Left lung (tissue), 10 donors: ENCODE measurements around the gene WNT2B. TPM values are rescaled to one million over a fixed set of nuclear protein-coding genes. Genes with fewer than 3 reads are reported as not detected.

Experiments used
- ATAC-seq: fragments of 200-7000 bp; cut with Tn5 transposase; one replicate; pipeline ENCODE4 v1.9.1; 2020; ENCODE audit warnings: moderate library complexity
- DNase-seq, 4 donors: peaks; one replicate each; pipeline ENCODE4 v3.0.0-alpha.2; 2013 to 2020
- H3K27ac ChIP-seq, 2 donors: fragments of 200-600 bp; sonication (generic) in 1 of 2; one replicate each; pipeline versions ENCODE4 v1.5.0 to v1.8.0; 2020 to 2021
- H3K27me3 ChIP-seq, 2 donors: fragments of 200-600 bp; sonication (generic) in 1 of 2; one replicate each; pipeline versions ENCODE4 v1.5.0 to v1.8.0; 2020 to 2021
- H3K36me3 ChIP-seq, 2 donors: fragments of 200-600 bp; sonication (generic) in 1 of 2; one replicate each; pipeline versions ENCODE4 v1.5.0 to v1.8.0; 2020 to 2021
- H3K4me1 ChIP-seq, 2 donors: fragments of 200-600 bp; one replicate each; pipeline ENCODE4 v1.8.0; 2021
- H3K4me3 ChIP-seq, 2 donors: fragments of 200-600 bp; sonication (generic) in 1 of 2; one replicate each; pipeline versions ENCODE4 v1.5.0 to v1.8.0; 2020 to 2021; ENCODE audit warnings: mild to moderate bottlenecking in 1 of 2
- H3K9me3 ChIP-seq, 2 donors: fragments of 200-600 bp; sonication (generic) in 1 of 2; one replicate each; pipeline versions ENCODE4 v1.5.0 to v1.8.0; 2020 to 2021
- CTCF ChIP-seq, 2 donors: fragments of 200-600 bp; sonication (generic) in 1 of 2; IDR thresholded peaks; one replicate each; pipeline versions ENCODE4 v1.5.0 to v1.8.0; 2021; ENCODE audit warnings: antibody characterized with exemption in 2 of 2
- intact Hi-C, 2 donors: fragments of 100-400 bp; cut with DNase I; formaldehyde crosslinking; loops; one replicate each; pipeline versions ENCODE4 v1.11.2 to v1.14.2; 2022
- polyA plus RNA-seq, 6 donors: library from polyadenylated mRNA; unstranded; fragments of 120-200 nt; gene quantifications; one replicate each; pipeline ENCODE4 v1.2.1, GENCODE V29; 2013; ENCODE audit not compliant: insufficient read length in 6 of 6
- total RNA-seq, 2 donors: library from RNA; stranded (reverse); fragmentation: NEBNext Ultra II Directional; extraction: Animal tissue kit (Norgen Biotek cat#: 25700); gene quantifications; one replicate each; pipeline ENCODE4 v1.2.1, GENCODE V29; 2021
- donor health status: DM: no; HTN: yes; CAD: no.
- donor health status: DM: no; HTN: no; CAD: no.

Gene WNT2B
- total and polyA plus RNA-seq, 8 donors: 3.6 to 6.1 (median 5.0) TPM

GRCh38 chr1:112504001-112504660 is 4.6 kb upstream of the WNT2B start:
- H3K4me1 ChIP-seq: peaks cover 9 to 35% of the 10 kb centered on the region in 2 donors
- TF ChIP-seq CTCF (IDR thresholded peaks at IDR 0.05): no peak
- intact Hi-C loops: loop anchor here in 1 of 2 donors (10.0 kb wide), 1 partner anchor 111 kb away; the partner anchor contains the start of genes CAPZA1 and ST7L
- H3K36me3 ChIP-seq: no peaks in the 10 kb centered on the region
- H3K9me3 ChIP-seq: no peaks in the 10 kb centered on the region
- peaks cover 17 to 91% of the 10 kb centered on the region in 2 donors for H3K27me3 ChIP-seq
- ATAC-seq (no peak), DNase-seq (peak in 1 of 4 donors; percentile 70)
- H3K27ac ChIP-seq: no peak overlapping the region
- H3K4me3 ChIP-seq: no peak overlapping the region

GRCh38 chr1:112504661-112505399 is 3.9 kb upstream of the WNT2B start:
- no peak overlapping the region for H3K27ac ChIP-seq
- DNase-seq: peak in 1 of 4 donors; percentile 13
- intact Hi-C loops: loop anchor here in 1 of 2 donors (10.0 kb wide), 1 partner anchor 110 kb away; the partner anchor contains the start of genes CAPZA1 and ST7L

GRCh38 chr1:112505400-112505785 is 3.4 kb upstream of the WNT2B start:
- Histone ChIP-seq H3K27me3 (peaks cover 28 to 94% of the 10 kb centered on the region in 2 donors), H3K27ac (no peak overlapping the region), H3K36me3 (no peaks in the 10 kb centered on the region), H3K4me3 (no peak overlapping the region), H3K4me1 (peaks cover 9 to 38% of the 10 kb centered on the region in 2 donors), H3K9me3 (no peaks in the 10 kb centered on the region)
- intact Hi-C loops: loop anchor here in 1 of 2 donors (10.0 kb wide), 1 partner anchor 109 kb away; the partner anchor contains the start of genes CAPZA1 and ST7L
- no peak for TF ChIP-seq CTCF (IDR thresholded peaks at IDR 0.05)
- ATAC-seq (no peak), DNase-seq (no peak)

More at GRCh38 chr1:112504661-112505399, 3.9 kb upstream of the WNT2B start:
- Histone ChIP-seq H3K27me3 (peaks cover 22 to 94% of the 10 kb centered on the region in 2 donors), H3K4me1 (peaks cover 9 to 38% of the 10 kb centered on the region in 2 donors), H3K36me3 (no peaks in the 10 kb centered on the region), H3K9me3 (no peaks in the 10 kb centered on the region), H3K4me3 (no peak overlapping the region)
- no peak for TF ChIP-seq CTCF (IDR thresholded peaks at IDR 0.05)
- ATAC-seq: no peak

GRCh38 chr1:112505878-112506277 is 2.9 kb upstream of the WNT2B start:
- no peaks in the 10 kb centered on the region for H3K36me3 ChIP-seq
- H3K27ac ChIP-seq: no peak overlapping the region
- no peaks in the 10 kb centered on the region for H3K9me3 ChIP-seq
- H3K27me3 ChIP-seq: peaks cover 28 to 94% of the 10 kb centered on the region in 2 donors
- no peak for DNase-seq
- intact Hi-C loops: loop anchor here in 1 of 2 donors (10.0 kb wide), 1 partner anchor 109 kb away; the partner anchor contains the start of genes CAPZA1 and ST7L
- no peak overlapping the region for H3K4me3 ChIP-seq
- no peak for ATAC-seq
- peaks cover 9 to 38% of the 10 kb centered on the region in 2 donors for H3K4me1 ChIP-seq
- TF ChIP-seq CTCF (IDR thresholded peaks at IDR 0.05): no peak

- DNase-seq (no peak), ATAC-seq (no peak)
- no peak for TF ChIP-seq CTCF (IDR thresholded peaks at IDR 0.05)
- Histone ChIP-seq H3K4me1 (peaks cover 9 to 35% of the 10 kb centered on the region in 2 donors), H3K36me3 (no peaks in the 10 kb centered on the region), H3K4me3 (no peak overlapping the region), H3K27ac (no peak overlapping the region), H3K9me3 (no peaks in the 10 kb centered on the region), H3K27me3 (peaks cover 28 to 94% of the 10 kb centered on the region in 2 donors)
- intact Hi-C loops: loop anchor here in 1 of 2 donors (10.0 kb wide), 1 partner anchor 108 kb away; the partner anchor contains the start of genes CAPZA1 and ST7L
These were observed 2.5 kb upstream of the WNT2B start for GRCh38 chr1:112506306-112506705.
